ES-I3 (cell line): ENCODE measurements around the gene PTAFR.

Experiments used
- H3K36me3 ChIP-seq: 2 replicates; pipeline ENCODE4 v1.6.1; 2013; ENCODE audit warnings: mild to moderate bottlenecking, low read length, control low read depth, moderate library complexity; ENCODE audit not compliant: insufficient read depth
- H3K4me1 ChIP-seq: 2 replicates; pipeline ENCODE4 v1.6.1; 2013; ENCODE audit warnings: mild to moderate bottlenecking, control low read depth, low read length; ENCODE audit not compliant: insufficient read depth
- H3K9ac ChIP-seq: 2 replicates; pipeline ENCODE4 v1.6.1; 2013; ENCODE audit warnings: low read depth, mild to moderate bottlenecking, low read length, moderate library complexity
- H3K9me3 ChIP-seq: 2 replicates; pipeline ENCODE4 v1.6.1; 2013; ENCODE audit warnings: mild to moderate bottlenecking, low read length, moderate library complexity; ENCODE audit not compliant: control insufficient read depth, insufficient read depth

Gene PTAFR

DNA sequence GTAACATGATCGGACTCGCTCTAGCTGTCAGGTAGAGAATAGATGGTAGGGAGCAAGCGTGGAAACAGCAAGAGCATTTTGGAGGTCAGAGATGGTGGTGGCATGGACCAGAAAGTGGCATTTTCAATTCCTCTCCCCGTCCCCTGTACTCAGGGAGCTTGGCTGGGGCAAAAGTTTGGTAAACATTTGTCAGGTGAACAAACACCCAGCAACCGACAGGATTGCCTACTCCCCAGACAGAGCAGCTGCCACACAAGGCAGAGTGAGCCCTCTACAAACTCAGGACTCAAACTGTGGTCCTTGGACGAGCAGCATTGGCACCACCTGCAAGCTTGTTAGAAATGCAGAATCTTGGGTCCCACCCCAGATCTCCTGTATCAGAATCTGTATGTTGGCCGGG is 14.3 kb downstream of the PTAFR start:
- Histone ChIP-seq H3K9ac (no peak overlapping the region), H3K9me3 (no peaks in the 10 kb centered on the region), H3K36me3 (no peaks in the 10 kb centered on the region), H3K4me1 (peaks cover 16% of the 10 kb centered on the region)

DNA sequence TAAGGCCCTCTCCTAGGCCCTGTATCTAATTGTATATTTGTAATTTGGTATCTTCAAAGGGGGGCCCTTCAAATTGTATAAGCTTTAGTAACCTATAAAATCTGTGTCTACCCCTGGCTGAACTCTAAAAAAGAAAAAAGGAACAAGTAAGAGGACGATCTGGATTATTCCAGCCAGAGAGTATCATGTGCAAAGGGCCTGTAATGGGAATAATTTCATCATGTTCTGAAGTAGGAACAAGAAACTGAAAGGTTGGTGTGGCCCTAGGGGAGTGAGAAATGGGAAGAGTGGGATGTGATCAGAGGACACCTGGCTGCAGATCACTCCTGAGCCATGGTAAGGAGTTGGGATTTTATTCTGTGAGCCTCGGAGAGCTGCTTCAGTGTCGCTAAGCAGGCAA is 14.7 kb downstream of the PTAFR start:
- H3K9ac ChIP-seq: no peak overlapping the region
- H3K4me1 ChIP-seq: peaks cover 16% of the 10 kb centered on the region
- H3K9me3 ChIP-seq: no peaks in the 10 kb centered on the region
- no peaks in the 10 kb centered on the region for H3K36me3 ChIP-seq

DNA sequence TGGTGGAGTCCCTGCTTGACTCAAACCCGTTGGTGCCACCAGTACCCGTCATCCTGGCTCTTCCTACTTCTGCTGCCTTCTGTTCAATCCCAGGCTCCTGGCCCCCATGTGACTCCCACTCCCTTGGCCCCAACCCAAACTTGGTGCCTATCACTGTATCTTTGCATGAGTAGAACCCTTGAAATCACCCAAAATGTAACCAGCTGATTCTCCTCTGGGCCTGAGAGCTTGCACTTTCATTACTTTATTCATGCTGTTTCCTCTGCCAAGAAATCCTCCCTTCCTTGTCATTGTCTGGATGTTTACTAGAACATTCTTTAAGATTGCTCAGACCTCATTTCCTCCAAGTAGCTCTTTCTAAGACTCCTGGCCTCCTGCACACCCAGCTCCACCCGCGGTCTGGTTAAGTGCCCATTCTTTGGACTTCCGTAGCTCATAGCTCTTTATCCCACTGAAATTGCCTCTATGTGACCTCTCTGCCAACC is 15.7 kb downstream of the PTAFR start:
- no peaks in the 10 kb centered on the region for H3K9me3 ChIP-seq
- no peaks in the 10 kb centered on the region for H3K36me3 ChIP-seq
- H3K9ac ChIP-seq: no peak overlapping the region
- peaks cover 16% of the 10 kb centered on the region for H3K4me1 ChIP-seq

DNA sequence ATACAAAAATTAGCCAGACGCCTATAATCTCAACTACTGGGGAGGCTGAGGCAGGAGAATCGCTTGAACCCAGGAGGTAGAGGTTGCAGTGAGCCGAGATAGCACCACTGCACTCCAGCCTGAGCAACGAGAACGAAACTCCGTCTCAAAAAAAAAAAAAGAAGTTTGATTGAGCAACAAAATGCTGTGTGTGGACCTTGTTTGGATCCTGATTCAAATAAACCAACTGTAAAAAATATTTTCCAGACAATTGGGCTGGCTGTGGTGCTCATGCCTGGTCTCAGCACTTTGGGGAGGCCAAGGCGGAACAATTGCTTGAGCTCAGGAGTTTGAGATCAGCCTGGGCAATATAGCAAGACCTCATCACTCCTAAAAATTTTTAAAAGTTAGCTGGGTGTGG is 16.8 kb downstream of the PTAFR start:
- no peak overlapping the region for H3K9ac ChIP-seq
- no peaks in the 10 kb centered on the region for H3K9me3 ChIP-seq
- no peaks in the 10 kb centered on the region for H3K36me3 ChIP-seq
- H3K4me1 ChIP-seq: peaks cover 16% of the 10 kb centered on the region

DNA sequence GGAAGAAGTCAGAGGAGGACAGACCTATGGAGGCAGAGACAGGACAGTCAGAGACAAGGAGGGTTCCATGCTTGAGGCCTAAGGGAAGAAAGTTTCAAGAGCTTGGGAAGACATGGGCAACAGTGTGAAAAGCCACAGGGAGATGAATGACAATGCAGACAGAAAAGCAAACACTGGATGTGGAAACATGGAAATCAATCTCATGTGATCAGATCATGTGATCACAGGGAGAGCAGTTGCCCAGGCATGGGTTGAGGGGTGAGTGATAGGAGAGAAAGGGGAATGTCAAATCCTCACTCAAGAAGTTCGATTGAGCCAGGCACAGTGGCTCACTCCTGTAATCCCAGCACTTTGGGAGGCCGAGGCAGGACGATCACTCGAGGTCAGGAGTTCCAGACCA is 17.2 kb downstream of the PTAFR start:
- H3K36me3 ChIP-seq: no peaks in the 10 kb centered on the region
- peaks cover 12% of the 10 kb centered on the region for H3K4me1 ChIP-seq
- no peaks in the 10 kb centered on the region for H3K9me3 ChIP-seq
- H3K9ac ChIP-seq: no peak overlapping the region

DNA sequence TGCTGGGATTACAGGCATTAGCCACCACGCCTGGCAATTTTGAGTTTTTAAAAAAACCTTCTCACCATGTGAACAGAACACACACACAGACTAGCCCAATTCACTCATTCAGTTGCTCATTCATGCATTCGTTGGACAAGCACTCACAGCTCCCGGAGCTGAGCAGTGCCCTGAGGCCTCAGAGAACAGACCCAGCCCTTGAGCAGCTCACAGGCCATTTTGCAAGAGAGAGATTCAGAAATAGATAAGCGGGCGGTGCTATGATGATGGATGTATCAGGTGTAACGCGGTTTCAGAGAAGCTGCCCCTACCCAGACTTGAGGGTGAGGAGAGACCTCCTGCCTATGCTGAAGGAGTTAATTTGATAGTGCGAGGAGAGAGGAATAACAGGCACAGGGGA is 18.6 kb downstream of the PTAFR start:
- no peaks in the 10 kb centered on the region for H3K36me3 ChIP-seq
- H3K4me1 ChIP-seq: peaks cover 5% of the 10 kb centered on the region; the same call in 1 of the 2 replicates
- no peaks in the 10 kb centered on the region for H3K9me3 ChIP-seq
- H3K9ac ChIP-seq: no peak overlapping the region

DNA sequence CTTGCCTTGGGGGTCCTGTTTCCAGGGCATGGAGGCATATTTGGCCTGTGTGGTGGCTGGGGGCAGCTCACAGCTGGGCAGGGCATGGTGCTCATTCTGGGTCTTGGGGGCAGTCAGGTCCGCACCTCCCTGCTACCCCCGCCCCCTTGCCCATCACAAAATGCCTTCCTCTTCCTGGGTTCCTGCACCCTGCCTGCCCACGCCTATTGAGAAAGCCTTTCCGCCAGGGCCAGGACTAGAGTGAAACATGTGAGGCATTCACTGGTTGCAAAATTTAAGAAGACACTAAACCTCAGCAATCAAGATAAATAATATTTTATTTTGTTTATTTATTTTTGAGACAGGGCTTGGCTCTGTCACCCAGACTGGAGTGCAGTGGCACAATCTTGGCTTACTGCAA is 19.7 kb downstream of the PTAFR start:
- Histone ChIP-seq H3K9ac (no peak overlapping the region), H3K4me1 (peaks cover 5% of the 10 kb centered on the region; the same call in 1 of the 2 replicates), H3K36me3 (no peaks in the 10 kb centered on the region), H3K9me3 (no peaks in the 10 kb centered on the region)

DNA sequence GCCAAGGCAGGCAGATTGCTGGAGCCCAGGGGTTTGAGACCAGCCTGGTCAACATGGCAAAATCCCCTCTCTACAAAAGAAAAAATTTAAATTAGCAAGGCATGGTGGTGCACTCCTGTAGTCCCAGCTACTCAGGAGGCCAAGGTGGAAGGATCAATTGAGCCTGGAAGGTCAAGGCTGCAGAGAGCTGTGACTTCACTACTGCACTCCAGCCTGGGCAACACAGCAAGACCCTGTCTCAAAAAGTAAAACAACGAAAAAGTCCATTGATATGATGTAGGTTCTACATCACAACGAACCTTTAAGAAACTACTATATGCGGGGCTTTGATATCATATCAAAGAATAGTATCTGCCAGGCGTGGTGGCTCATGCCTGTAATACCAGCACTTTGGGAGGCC is 20.9 kb downstream of the PTAFR start:
- Histone ChIP-seq H3K36me3 (no peaks in the 10 kb centered on the region), H3K9me3 (no peaks in the 10 kb centered on the region), H3K9ac (no peak overlapping the region), H3K4me1 (peaks cover 5% of the 10 kb centered on the region; the same call in 1 of the 2 replicates)

DNA sequence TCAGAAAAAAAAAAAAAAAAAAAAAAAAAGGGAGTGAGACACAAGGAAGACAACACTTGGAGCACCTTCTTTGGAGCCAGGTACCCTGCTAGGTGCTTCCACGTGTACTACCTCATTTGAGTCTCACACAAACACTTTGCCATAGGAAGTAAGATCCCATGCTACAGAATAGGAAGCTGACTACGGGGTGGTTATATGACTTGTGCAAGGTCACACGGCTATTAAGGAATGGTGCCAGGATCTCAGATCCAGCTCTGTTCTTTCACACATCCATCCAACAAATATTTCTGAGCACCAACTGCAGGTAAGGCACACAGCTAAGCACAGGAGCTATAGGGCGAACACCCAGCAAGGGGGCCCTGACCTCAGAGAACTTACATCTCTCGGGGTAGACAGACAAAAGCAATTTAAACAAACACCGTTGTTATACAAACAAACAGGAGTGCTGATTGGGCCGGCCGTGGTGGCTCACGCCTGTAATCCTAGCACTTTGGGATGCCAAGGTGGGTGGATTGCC is 22.4 kb downstream of the PTAFR start:
- Histone ChIP-seq H3K9me3 (no peaks in the 10 kb centered on the region), H3K36me3 (no peaks in the 10 kb centered on the region), H3K4me1 (peaks cover 5% of the 10 kb centered on the region; the same call in 1 of the 2 replicates), H3K9ac (no peak overlapping the region)

DNA sequence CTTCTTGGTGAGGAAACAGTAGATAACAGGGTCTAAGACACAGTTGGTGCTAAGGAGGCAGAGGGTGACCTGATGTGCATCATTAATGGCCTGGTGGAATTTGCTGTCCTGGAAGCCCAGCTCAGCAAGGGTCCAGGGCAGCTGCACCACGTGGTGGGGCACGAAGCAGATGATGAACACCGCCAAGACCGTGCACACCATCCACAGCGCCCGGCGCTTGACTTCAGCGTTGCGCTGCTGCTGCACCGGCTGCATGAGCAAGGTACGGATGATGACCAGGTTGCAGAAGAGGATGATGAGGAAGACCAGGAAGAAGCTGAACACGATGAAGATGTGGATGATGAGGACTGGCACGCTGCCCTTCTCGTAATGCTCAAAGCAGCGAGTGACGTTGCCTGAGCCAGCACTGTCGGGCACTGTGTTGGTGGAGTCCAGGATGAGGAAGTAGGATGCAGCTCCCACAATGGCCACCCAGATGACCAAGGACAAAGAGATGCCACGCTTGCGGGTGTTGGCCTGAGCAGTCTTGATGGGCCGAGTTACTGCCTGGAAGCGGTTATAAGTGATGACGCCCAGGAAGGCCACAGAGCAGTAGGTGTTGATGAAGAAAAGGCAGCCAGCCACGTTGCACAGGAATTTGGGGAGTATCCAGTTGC is 26.2 kb downstream of the PTAFR start:
- peaks cover 21% of the 10 kb centered on the region for H3K4me1 ChIP-seq
- no peaks in the 10 kb centered on the region for H3K9me3 ChIP-seq
- H3K36me3 ChIP-seq: no peaks in the 10 kb centered on the region
- H3K9ac ChIP-seq: no peak overlapping the region

DNA sequence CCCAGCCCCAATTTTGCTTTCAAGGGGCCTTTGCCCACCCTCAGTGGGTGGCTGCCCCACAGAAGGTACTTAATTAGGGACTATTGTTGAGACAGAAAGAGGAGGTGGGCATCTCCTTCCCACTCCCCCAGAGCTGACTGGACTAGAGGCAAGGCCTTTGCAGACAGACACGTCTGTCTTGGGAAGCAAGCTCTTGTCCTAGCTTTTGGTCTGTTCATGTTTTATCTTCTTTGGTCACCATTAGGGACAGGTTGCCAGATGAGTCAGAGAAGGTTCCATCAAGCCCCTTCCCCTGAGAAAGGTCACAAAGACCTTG is 27.7 kb downstream of the PTAFR start:
- H3K36me3 ChIP-seq: no peaks in the 10 kb centered on the region
- no peaks in the 10 kb centered on the region for H3K9me3 ChIP-seq

DNA sequence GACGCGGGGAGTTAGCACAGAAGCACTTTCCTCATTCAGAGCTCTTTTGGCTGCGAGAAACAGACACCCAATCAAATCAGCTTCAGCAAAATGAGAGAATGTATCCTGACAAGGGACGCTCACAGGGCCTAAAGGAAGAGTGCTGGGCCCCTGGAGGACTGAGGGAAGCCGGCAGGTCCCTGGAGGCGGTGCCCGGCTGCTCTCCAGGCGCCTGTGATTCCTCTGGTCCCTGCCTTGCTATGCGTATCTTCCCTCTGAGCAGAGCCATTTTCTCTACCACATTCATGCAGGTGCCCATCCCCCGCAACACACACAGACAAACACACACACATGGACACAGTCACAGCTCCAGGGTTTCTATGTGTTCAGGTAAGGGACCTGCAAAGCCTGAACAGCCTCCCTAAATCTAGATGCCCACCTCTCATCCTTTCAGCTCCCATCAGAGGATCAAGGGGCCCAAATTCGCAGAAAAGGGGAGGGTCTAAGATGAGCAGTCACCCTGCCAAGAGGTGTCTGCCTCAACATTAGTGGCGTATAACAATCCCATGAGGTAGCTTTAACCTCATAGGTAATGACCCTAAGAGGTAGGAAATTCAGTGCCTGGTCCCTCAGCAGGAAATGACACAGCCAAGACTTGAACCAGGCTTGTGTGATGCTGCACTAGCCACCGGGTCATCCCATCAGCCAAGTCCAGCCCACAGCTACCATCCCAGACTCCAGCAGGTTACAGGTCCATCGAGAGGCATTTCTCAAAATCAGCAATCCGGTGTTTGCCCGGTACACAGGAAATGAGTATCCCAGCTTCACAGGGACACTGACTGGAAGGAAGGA is 29.0 kb downstream of the PTAFR start:
- Histone ChIP-seq H3K9ac (no peak overlapping the region), H3K4me1 (peaks cover 15% of the 10 kb centered on the region), H3K36me3 (no peaks in the 10 kb centered on the region), H3K9me3 (no peaks in the 10 kb centered on the region)

More for the DNA sequence above, 27.7 kb downstream of the PTAFR start:
- Histone ChIP-seq H3K4me1 (peaks cover 21% of the 10 kb centered on the region), H3K9ac (no peak overlapping the region)

DNA sequence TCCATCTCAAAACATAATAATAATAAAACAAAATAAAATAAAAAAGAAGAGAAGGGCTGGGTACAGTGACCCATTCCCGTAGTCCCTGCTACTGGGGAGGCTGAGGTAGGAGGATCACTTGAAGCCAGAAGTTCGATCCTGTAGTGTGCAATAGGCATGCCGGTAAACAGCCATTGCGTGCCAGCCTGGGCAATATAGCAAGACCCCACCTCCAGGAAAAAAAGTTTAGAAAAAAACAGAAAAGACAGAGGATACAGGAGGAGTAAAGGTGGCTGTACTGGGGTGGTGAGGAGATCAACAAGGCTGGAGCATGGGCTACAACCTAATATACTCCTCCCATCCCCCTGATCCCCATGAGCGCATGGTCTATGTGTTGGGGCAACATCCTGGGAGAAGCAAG is 30.8 kb downstream of the PTAFR start:
- Histone ChIP-seq H3K9me3 (no peaks in the 10 kb centered on the region), H3K9ac (no peak overlapping the region), H3K36me3 (no peaks in the 10 kb centered on the region), H3K4me1 (peaks cover 15% of the 10 kb centered on the region)

DNA sequence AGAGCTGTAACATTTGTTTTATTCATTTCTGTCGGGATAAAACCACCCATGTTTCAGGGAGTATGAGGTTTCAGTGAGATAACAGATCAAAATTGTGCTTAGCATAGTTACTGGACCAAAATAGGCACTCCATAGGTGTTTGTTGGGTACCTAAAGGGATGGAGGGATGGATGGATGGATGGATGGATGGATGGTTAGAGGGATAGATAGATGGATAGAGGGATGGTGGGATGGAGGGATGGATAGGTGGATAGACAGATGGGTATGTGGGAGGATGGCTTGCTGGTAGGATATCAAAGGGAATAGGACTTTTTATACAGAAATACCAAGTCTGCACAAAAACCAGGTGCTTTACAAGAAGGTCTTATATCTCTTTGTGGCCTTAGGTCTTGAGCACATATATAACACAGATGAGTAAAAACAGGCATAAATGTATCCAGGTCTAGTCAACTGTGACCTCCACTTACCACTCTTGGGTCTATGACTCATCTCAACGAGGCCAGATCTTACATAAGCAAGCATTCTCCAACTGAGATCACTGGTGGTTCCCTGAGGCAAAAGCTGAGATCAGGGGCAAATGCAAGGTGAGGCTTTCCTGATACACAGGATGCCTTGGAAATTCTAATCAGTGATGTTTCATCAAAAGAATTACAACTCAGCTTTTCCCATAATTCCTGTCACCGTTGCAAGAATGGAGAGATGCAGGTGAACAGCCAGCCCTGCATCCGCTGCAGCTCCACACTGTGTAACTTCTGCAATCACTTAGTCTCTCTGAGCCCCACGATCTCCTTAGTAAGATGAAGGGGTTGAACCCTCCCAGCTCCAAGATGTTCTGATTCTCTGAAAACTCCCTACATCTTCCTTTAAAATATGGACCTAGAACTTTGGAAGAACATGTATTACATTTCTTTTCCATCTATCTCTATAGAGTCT is 32.0 kb downstream of the PTAFR start:
- H3K4me1 ChIP-seq: peaks cover 15% of the 10 kb centered on the region
- H3K9ac ChIP-seq: no peak overlapping the region
- no peaks in the 10 kb centered on the region for H3K36me3 ChIP-seq
- no peaks in the 10 kb centered on the region for H3K9me3 ChIP-seq
